ENCODE data around the gene TFAP2A. TPM values are rescaled to one million over a fixed set of nuclear protein-coding genes. Genes with fewer than 3 reads are reported as not detected.

The TFAP2A gene
- total and polyA plus RNA-seq, 10 of the 15 experiments (the other 5 are each of a cell fraction or from before 2014, with no cell fraction given) = 0.05 to 0.46 (median 0.17) TPM; not detected in 4

DNA sequence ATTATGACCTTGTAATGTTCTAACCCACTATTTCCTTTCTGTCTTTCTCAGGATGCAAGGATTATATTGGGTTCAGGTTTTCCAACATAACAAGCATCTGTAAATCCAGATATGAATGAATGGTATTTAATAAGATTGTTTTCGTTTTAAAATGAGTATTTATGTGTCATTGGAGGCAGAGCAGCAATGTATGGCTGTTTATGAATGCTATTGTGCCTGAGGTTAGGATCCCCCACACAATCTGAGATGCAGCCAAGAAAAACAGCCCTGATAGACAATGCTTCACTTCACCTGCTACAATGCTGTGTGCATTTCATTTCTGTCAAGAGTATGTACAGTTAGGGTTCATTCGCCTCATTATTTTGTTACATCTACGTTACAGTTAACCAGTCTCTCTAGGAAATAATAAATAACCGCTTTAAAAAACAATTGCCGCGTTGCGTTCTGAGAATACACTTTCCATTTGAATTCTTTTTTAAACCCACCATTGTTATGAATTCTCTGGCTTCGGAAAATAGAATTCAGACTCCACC lies 19.6 kb downstream of the TFAP2A start:
- in situ Hi-C loops (cut with MboI) = no loop called here
- H3K4me2 ChIP-seq (ENCODE audit: control insufficient read depth, insufficient read depth) = no peak overlapping the region
- ChIA-PET SMC1A (ENCODE audit: uncharacterized antibody, unreplicated experiment) (interaction anchor here (1.0 to 1.4 kb wide), 2 partner anchors 10 to 34 kb away, joined by 4 read pairs; no protein-coding TSS in a partner anchor), CTCF (no interaction called here), POLR2A (no interaction called here), RAD21 (ENCODE audit: unreplicated experiment) (no interaction called here)
- H3K4me1 ChIP-seq (ENCODE audit: control insufficient read depth, insufficient read depth, low read length) = no peaks in the 10 kb centered on the region
- H3K9ac ChIP-seq (ENCODE audit: control insufficient read depth, insufficient read depth, low read length) = no peak overlapping the region
- H3K4me3 ChIP-seq = no peak overlapping the region
- H4K20me1 ChIP-seq (ENCODE audit: control insufficient read depth, insufficient read depth) = no peaks in the 10 kb centered on the region
- no peaks in the 10 kb centered on the region for H3K79me2 ChIP-seq (ENCODE audit: control insufficient read depth, insufficient read depth, low read length)
- no peak overlapping the region for H3K27ac ChIP-seq (ENCODE audit: control insufficient read depth, insufficient read depth)
- H3K9me3 ChIP-seq (replicated peaks; ENCODE audit: control insufficient read depth, insufficient read depth, low read length) = no peaks in the 10 kb centered on the region; the same call in 1 of the 3 replicates
- no TSS peak for BruUV-seq (replicated peaks)
- intact Hi-C loops (cut with micrococcal nuclease; ENCODE audit: unreplicated experiment) = no loop called here
- DNase-seq (ENCODE audit: low read depth, low spot score) (no peak), ATAC-seq (no peak), FAIRE-seq (no peak)
- H2AFZ ChIP-seq (ENCODE audit: control insufficient read depth, low read depth, low read length) = no peak overlapping the region
- peaks cover 1 to 19% of the 10 kb centered on the region in 2 experiments for H3K27me3 ChIP-seq (replicated peaks in 1 of 2; ENCODE audit: control insufficient read depth in 2 of 2, insufficient read depth in 2 of 2, low read length in 1 of 2)
- WGBS (ENCODE audit: insufficient coverage, insufficient replicate concordance, low lambda C conversion rate, missing lambda C conversion rate) = 11% methylated on average over 8 of the region's 8 CpGs
- H3K36me3 ChIP-seq (ENCODE audit: control insufficient read depth in 2 of 2, insufficient read depth in 2 of 2, low read length in 1 of 2) = no peaks in the 10 kb centered on the region
- TF ChIP-seq ZBTB4 (CRISPR knock-in tag; IDR thresholded peaks at IDR 0.05) (no peak), MYC (IDR thresholded peaks at IDR 0.05; ENCODE audit: insufficient read depth, insufficient read length, insufficient replicate concordance, low read length, severe bottlenecking) (no peak), TCF12 (IDR thresholded peaks at IDR 0.05; ENCODE audit: low read depth, low read length) (no peak), ETV6 (conservative IDR thresholded peaks at IDR 0.05 in 1 of 2, IDR thresholded peaks at IDR 0.05 in 1 of 2; ENCODE audit: borderline replicate concordance in 1 of 2, low read depth in 1 of 2) (no peak), CHD2 (IDR thresholded peaks at IDR 0.05; ENCODE audit: borderline replicate concordance, low read depth, low read length) (no peak), EZH2 (IDR thresholded peaks at IDR 0.05; ENCODE audit: borderline replicate concordance, control insufficient read depth, low read depth, low read length) (no peak), HDAC2 (IDR thresholded peaks at IDR 0.05) (no peak), PAX5 (IDR thresholded peaks at IDR 0.05; ENCODE audit: borderline replicate concordance, low read depth, low read length) (no peak), TAF1 (IDR thresholded peaks at IDR 0.05; ENCODE audit: borderline replicate concordance, low read depth, low read length) (no peak), SMARCA5 (IDR thresholded peaks at IDR 0.05) (no peak), STAT1 (conservative IDR thresholded peaks at IDR 0.05) (no peak), E4F1 (IDR thresholded peaks at IDR 0.05; ENCODE audit: borderline replicate concordance, partially characterized antibody) (no peak), MEF2A (IDR thresholded peaks at IDR 0.05; ENCODE audit: insufficient read depth, low read depth, low read length) (no peak), HSF1 (IDR thresholded peaks at IDR 0.05; ENCODE audit: low read depth, low read length) (no peak), ZNF24 (IDR thresholded peaks at IDR 0.05) (no peak)
- TF ChIP-seq, protein P1, sequence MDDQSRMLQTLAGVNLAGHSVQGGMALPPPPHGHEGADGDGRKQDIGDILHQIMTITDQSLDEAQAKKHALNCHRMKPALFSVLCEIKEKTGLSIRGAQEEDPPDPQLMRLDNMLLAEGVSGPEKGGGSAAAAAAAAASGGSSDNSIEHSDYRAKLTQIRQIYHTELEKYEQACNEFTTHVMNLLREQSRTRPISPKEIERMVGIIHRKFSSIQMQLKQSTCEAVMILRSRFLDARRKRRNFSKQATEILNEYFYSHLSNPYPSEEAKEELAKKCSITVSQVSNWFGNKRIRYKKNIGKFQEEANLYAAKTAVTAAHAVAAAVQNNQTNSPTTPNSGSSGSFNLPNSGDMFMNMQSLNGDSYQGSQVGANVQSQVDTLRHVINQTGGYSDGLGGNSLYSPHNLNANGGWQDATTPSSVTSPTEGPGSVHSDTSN (IDR thresholded peaks at IDR 0.05; ENCODE audit: insufficient replicate concordance, low read depth, low read length) = no peak
